H9 (cell line): ENCODE results near the gene LCP1. TPM values are rescaled to one million over a fixed set of nuclear protein-coding genes. Genes with fewer than 3 reads are reported as not detected.

Experiments used
- DNase-seq: peaks from one replicate; pipeline ENCODE4 v3.0.0-alpha.2; 2017
- H2AFZ ChIP-seq: one replicate; pipeline ENCODE4 v1.6.1; 2013; ENCODE audit warnings: mild to moderate bottlenecking, low read length, control low read depth, moderate library complexity
- H2AK5ac ChIP-seq: 2 replicates; pipeline ENCODE4 v1.6.1; 2013; ENCODE audit warnings: low read length, control low read depth, mixed read lengths; ENCODE audit not compliant: insufficient read length
- H2BK120ac ChIP-seq: one replicate; pipeline ENCODE4 v1.6.1; 2013; ENCODE audit warnings: low read depth, mild to moderate bottlenecking, low read length, control low read depth, inconsistent platforms; ENCODE audit not compliant: poor library complexity, severe bottlenecking
- H2BK12ac ChIP-seq: 2 replicates; pipeline ENCODE4 v1.6.1; 2013; ENCODE audit warnings: low read length, control low read depth, mixed read lengths, low read depth; ENCODE audit not compliant: insufficient read length
- H2BK15ac ChIP-seq: 2 replicates; pipeline ENCODE4 v1.6.1; 2013; ENCODE audit warnings: low read depth, low read length, control low read depth
- H2BK20ac ChIP-seq: one replicate; pipeline ENCODE4 v1.6.1; 2013; ENCODE audit warnings: low read depth, mild to moderate bottlenecking, low read length, control low read depth, inconsistent platforms; ENCODE audit not compliant: poor library complexity, severe bottlenecking
- H2BK5ac ChIP-seq: 2 replicates; pipeline ENCODE4 v1.6.1; 2013; ENCODE audit warnings: low read length, control low read depth, mixed read lengths; ENCODE audit not compliant: insufficient read length
- H3K14ac ChIP-seq: 2 replicates; pipeline ENCODE4 v1.6.1; 2013; ENCODE audit warnings: low read length, control low read depth; ENCODE audit not compliant: insufficient read depth
- H3K18ac ChIP-seq: 2 replicates; pipeline ENCODE4 v1.6.1; 2013; ENCODE audit warnings: low read depth, mild to moderate bottlenecking, mixed read lengths, low read length, control low read depth; ENCODE audit not compliant: insufficient read length
- H3K23ac ChIP-seq: 2 replicates; pipeline ENCODE4 v1.6.1; 2013; ENCODE audit warnings: low read length, control low read depth, mixed read lengths, low read depth; ENCODE audit not compliant: insufficient read length
- H3K23me2 ChIP-seq: 2 replicates; pipeline ENCODE4 v1.6.1; 2013; ENCODE audit warnings: low read depth, mild to moderate bottlenecking, mixed read lengths, low read length, control low read depth; ENCODE audit not compliant: insufficient read length, poor library complexity, severe bottlenecking
- H3K27ac ChIP-seq: 2 replicates; pipeline ENCODE4 v1.5.1; 2013; ENCODE audit warnings: low read length, control low read depth, mixed read lengths, low read depth; ENCODE audit not compliant: insufficient read length
- H3K27me3 ChIP-seq: 2 replicates; pipeline ENCODE4 v1.6.1; 2013; ENCODE audit warnings: low read length, control low read depth, inconsistent platforms; ENCODE audit not compliant: insufficient read depth
- H3K4ac ChIP-seq: 2 replicates; pipeline ENCODE4 v1.6.1; 2013; ENCODE audit warnings: low read depth, mild to moderate bottlenecking, control low read depth, inconsistent platforms, low read length, moderate library complexity
- H3K4me1 ChIP-seq: 2 replicates; pipeline ENCODE4 v1.6.1; 2013; ENCODE audit warnings: low read length, control low read depth, inconsistent platforms; ENCODE audit not compliant: insufficient read depth
- H3K4me2 ChIP-seq: 2 replicates; pipeline ENCODE4 v1.6.1; 2013; ENCODE audit warnings: low read length, control low read depth, mixed read lengths; ENCODE audit not compliant: insufficient read length, insufficient read depth
- H3K56ac ChIP-seq: 2 replicates; pipeline ENCODE4 v1.6.1; 2013; ENCODE audit warnings: low read depth, mild to moderate bottlenecking, mixed read lengths, low read length, control low read depth; ENCODE audit not compliant: insufficient read length
- H3K79me1 ChIP-seq: 2 replicates; pipeline ENCODE4 v1.6.1; 2013; ENCODE audit warnings: low read depth, mild to moderate bottlenecking, moderate library complexity, low read length, control low read depth, inconsistent platforms; ENCODE audit not compliant: insufficient read depth, poor library complexity, severe bottlenecking
- H3K79me2 ChIP-seq: 2 replicates; pipeline ENCODE4 v1.6.1; 2013; ENCODE audit warnings: low read length, control low read depth, inconsistent platforms; ENCODE audit not compliant: insufficient read depth
- H3K9ac ChIP-seq: 2 replicates; pipeline ENCODE4 v1.6.1; 2013; ENCODE audit warnings: low read length, control low read depth, mixed read lengths; ENCODE audit not compliant: insufficient read length; ENCODE audit errors: extremely low read depth
- H3K9me3 ChIP-seq: one replicate; pipeline ENCODE4 v1.6.1; 2013; ENCODE audit warnings: low read depth, low read length, inconsistent platforms; ENCODE audit not compliant: control insufficient read depth
- H3T11ph ChIP-seq: one replicate; pipeline ENCODE4 v1.6.1; 2013; ENCODE audit warnings: mild to moderate bottlenecking, low read length, control low read depth, inconsistent platforms
- H4K20me1 ChIP-seq: one replicate; pipeline ENCODE4 v1.6.1; 2013; ENCODE audit not compliant: control insufficient read depth, insufficient read length, insufficient read depth
- H4K5ac ChIP-seq: 2 replicates; pipeline ENCODE4 v1.6.1; 2013; ENCODE audit warnings: low read depth, mild to moderate bottlenecking, mixed read lengths, low read length, control low read depth; ENCODE audit not compliant: insufficient read length
- H4K8ac ChIP-seq: replicated peaks from 2 replicates; pipeline ENCODE4 v1.6.1; 2013; ENCODE audit warnings: low read length, control low read depth, mixed read lengths, low read depth; ENCODE audit not compliant: insufficient read length
- H4K91ac ChIP-seq: 2 replicates; pipeline ENCODE4 v1.6.1; 2013; ENCODE audit warnings: low read depth, mild to moderate bottlenecking, moderate library complexity, mixed read lengths, low read length, control low read depth; ENCODE audit not compliant: insufficient read length
- H3K27ac Mint-ChIP-seq, 3 experiments: 2 replicates in 2 of 3; 3 replicates in 1 of 3; pipeline ENCODE4 v1.8.0; 2020 to 2021; ENCODE audit warnings: mixed read lengths in 3 of 3, mild to moderate bottlenecking in 1 of 3, moderate library complexity in 1 of 3
- H3K27me3 Mint-ChIP-seq: 2 replicates; pipeline ENCODE4 v1.8.0; 2021; ENCODE audit warnings: low read depth, mild to moderate bottlenecking, moderate library complexity, mixed read lengths
- H3K36me3 Mint-ChIP-seq, 3 experiments: 2 replicates in 2 of 3; 3 replicates in 1 of 3; pipeline ENCODE4 v1.8.0; 2020 to 2021; ENCODE audit warnings: low read depth in 3 of 3, mixed read lengths in 3 of 3; ENCODE audit not compliant: insufficient read depth in 1 of 3
- H3K4me1 Mint-ChIP-seq, 2 experiments: 2 replicates each; pipeline ENCODE4 v1.8.0; 2020; ENCODE audit warnings: mixed read lengths in 2 of 2
- H3K4me3 Mint-ChIP-seq, 2 experiments: 2 replicates in 1 of 2; 3 replicates in 1 of 2; pipeline ENCODE4 v1.8.0; 2020 to 2021; ENCODE audit warnings: mild to moderate bottlenecking in 2 of 2, mixed read lengths in 2 of 2, moderate library complexity in 1 of 2
- H3K9me3 Mint-ChIP-seq, 2 experiments: 2 replicates in 1 of 2; 3 replicates in 1 of 2; pipeline ENCODE4 v1.8.0; 2020; ENCODE audit warnings: mild to moderate bottlenecking in 2 of 2, mixed read lengths in 2 of 2, moderate library complexity in 1 of 2
- CTCF ChIP-seq: fragments of 200-600 bp; sonication (generic); conservative IDR thresholded peaks from 3 replicates; pipeline ENCODE4 v1.8.0; 2021; ENCODE audit warnings: antibody characterized with exemption, mild to moderate bottlenecking
- WGBS: extraction: QIAGEN DNeasy Blood & Tissue Kit; methylation state at CpG from one replicate; pipeline ENCODE4 v1.1.7; 2013; ENCODE audit warnings: missing lambda C conversion rate, low lambda C conversion rate, mixed read lengths; ENCODE audit not compliant: insufficient read length; ENCODE audit errors: extremely low coverage; 5-methylcytosine and 5-hydroxymethylcytosine counted together
- total RNA-seq: library from RNA; stranded (reverse); gene quantifications from 2 replicates; pipeline ENCODE4 v1.2.1, GENCODE V29; 2021

LCP1 gene
- total RNA-seq, 1 experiment from 2014 or later = 0.81 TPM

- peaks cover 23 to 27% of the 10 kb centered on the region in 2 experiments for H3K4me1 Mint-ChIP-seq
- no peak overlapping the region for H4K91ac ChIP-seq
Observed at GRCh38 chr13:46146898-46147297, 35.1 kb downstream of the LCP1 start.

More at GRCh38 chr13:46146898-46147297, 35.1 kb downstream of the LCP1 start:
- DNase-seq = peak; percentile 51
- Mint-ChIP-seq H3K4me3 (peak overlapping the region in 1 of 2 experiments; percentile 1; a peak in 1 of 5 replicates), H3K27me3 (no peaks in the 10 kb centered on the region), H3K27ac (peak overlapping the region in 2 of 3 experiments; percentile 19 to 93; a peak in 2 of 7 replicates), H3K36me3 (no peaks in the 10 kb centered on the region), H3K9me3 (no peaks in the 10 kb centered on the region)
- Histone ChIP-seq H3K14ac (no peak overlapping the region), H2BK120ac (no peak overlapping the region), H4K5ac (no peak overlapping the region), H3K23ac (no peak overlapping the region), H3K18ac (no peak overlapping the region), H2BK15ac (no peak overlapping the region), H3K23me2 (no peaks in the 10 kb centered on the region), H3K9me3 (no peaks in the 10 kb centered on the region), H3K27me3 (no peaks in the 10 kb centered on the region), H3K56ac (no peak overlapping the region), H3K9ac (no peak overlapping the region), H2AFZ (no peak overlapping the region), H3K79me1 (no peaks in the 10 kb centered on the region), H2BK20ac (no peak overlapping the region), H2BK12ac (no peak overlapping the region), H2BK5ac (no peak overlapping the region), H4K8ac (no peak overlapping the region), H3K79me2 (no peaks in the 10 kb centered on the region), H3K4me1 (peaks cover 2% of the 10 kb centered on the region; the same call in 1 of the 2 replicates), H3K4me2 (no peak overlapping the region), H3T11ph (no peak overlapping the region), H3K27ac (no peak overlapping the region), H2AK5ac (no peak overlapping the region), H4K20me1 (no peaks in the 10 kb centered on the region), H3K4ac (no peak overlapping the region)
- WGBS = no CpG with 5 or more reads among the region's 3 CpGs
- TF ChIP-seq CTCF = peak; percentile 56
